ENCODE data around the gene RXRG.
A peak's percentile ranks its signal among the peaks of the same experiment; 100 is the strongest.

RXRG gene

DNA sequence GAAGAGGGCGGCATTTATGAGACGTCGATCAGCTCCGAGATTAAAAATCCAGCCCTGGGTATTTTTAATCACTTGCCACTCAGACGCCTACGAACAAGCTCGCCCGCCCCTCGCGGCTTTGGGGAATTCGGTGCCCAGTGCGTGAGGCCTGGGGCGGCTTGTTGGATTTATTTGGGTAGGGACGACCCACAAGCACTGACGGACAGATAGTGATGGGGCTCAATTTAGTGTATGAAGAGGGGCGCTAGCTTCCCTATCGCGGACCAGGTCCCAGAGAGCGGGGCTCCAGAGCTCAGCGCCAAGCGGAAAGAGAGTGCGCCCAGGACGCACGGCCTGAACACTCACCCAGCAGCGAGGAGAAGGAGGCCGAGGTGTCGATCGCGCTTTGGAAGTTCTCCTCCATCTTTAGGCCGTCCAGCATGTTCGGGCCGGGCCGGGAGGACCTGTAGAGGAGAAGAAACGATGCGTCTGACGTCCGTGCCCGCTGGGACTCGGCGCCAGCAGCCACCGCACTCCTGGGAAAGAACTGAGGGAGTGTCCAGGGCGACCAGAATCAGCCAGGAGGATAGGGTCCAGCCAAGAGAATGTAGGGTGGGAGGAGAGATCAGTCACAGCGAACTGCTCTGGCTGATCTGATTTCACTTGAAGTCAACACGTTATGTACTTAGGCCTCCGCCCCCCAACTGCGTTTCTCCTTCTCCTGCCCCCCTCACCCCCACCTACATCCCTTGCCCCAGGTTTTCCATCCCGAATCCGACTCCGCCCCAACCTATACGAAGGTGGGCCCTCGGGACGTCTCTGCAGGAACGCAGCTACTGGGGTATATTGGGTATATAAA is 89.6 kb downstream of the RXRG start:
- H3K27ac ChIP-seq (ENCODE audit: insufficient read depth, low read depth, low read length, poor library complexity, severe bottlenecking) = no peak overlapping the region
- no peaks in the 10 kb centered on the region for H3K9me3 ChIP-seq (ENCODE audit: control insufficient read depth, low read length)
- peaks cover 87% of the 10 kb centered on the region for H3K27me3 ChIP-seq (ENCODE audit: control insufficient read depth, insufficient read depth, low read length, poor library complexity, severe bottlenecking)
- H3K4me3 ChIP-seq (ENCODE audit: insufficient read depth, low read depth, low read length) = peak overlapping the region; percentile 62
- H3K36me3 ChIP-seq (ENCODE audit: control insufficient read depth, insufficient read depth, low read length) = no peaks in the 10 kb centered on the region
- 1% methylated on average over 53 of the region's 53 CpGs for WGBS, 2 experiments
- H3K4me1 ChIP-seq (ENCODE audit: control insufficient read depth, insufficient read depth, low read length) = peaks cover 15% of the 10 kb centered on the region

GRCh38 chr1:165354739-165355138 is 90.2 kb downstream of the RXRG start:
- peaks cover 15% of the 10 kb centered on the region for H3K4me1 ChIP-seq (ENCODE audit: control insufficient read depth, insufficient read depth, low read length)
- H3K36me3 ChIP-seq (ENCODE audit: control insufficient read depth, insufficient read depth, low read length) = no peaks in the 10 kb centered on the region
- peaks cover 87% of the 10 kb centered on the region for H3K27me3 ChIP-seq (ENCODE audit: control insufficient read depth, insufficient read depth, low read length, poor library complexity, severe bottlenecking)
- no peak overlapping the region for H3K27ac ChIP-seq (ENCODE audit: insufficient read depth, low read depth, low read length, poor library complexity, severe bottlenecking)
- no peaks in the 10 kb centered on the region for H3K9me3 ChIP-seq (ENCODE audit: control insufficient read depth, low read length)
- WGBS, 2 experiments = 0 to 1% methylated on average over 22 of the region's 22 CpGs
- peak overlapping the region; percentile 62 for H3K4me3 ChIP-seq (ENCODE audit: insufficient read depth, low read depth, low read length)

- Histone ChIP-seq H3K4me3 (ENCODE audit: insufficient read depth, low read depth, low read length) (peak overlapping the region; percentile 62), H3K36me3 (ENCODE audit: control insufficient read depth, insufficient read depth, low read length) (no peaks in the 10 kb centered on the region), H3K27ac (ENCODE audit: insufficient read depth, low read depth, low read length, poor library complexity, severe bottlenecking) (no peak overlapping the region), H3K4me1 (ENCODE audit: control insufficient read depth, insufficient read depth, low read length) (peaks cover 22% of the 10 kb centered on the region), H3K9me3 (ENCODE audit: control insufficient read depth, low read length) (no peaks in the 10 kb centered on the region), H3K27me3 (ENCODE audit: control insufficient read depth, insufficient read depth, low read length, poor library complexity, severe bottlenecking) (peaks cover 82% of the 10 kb centered on the region)
- 1 to 2% methylated on average over 50 of the region's 52 CpGs for WGBS, 2 experiments
These were observed 90.9 kb downstream of the RXRG start for GRCh38 chr1:165353731-165354671.

DNA sequence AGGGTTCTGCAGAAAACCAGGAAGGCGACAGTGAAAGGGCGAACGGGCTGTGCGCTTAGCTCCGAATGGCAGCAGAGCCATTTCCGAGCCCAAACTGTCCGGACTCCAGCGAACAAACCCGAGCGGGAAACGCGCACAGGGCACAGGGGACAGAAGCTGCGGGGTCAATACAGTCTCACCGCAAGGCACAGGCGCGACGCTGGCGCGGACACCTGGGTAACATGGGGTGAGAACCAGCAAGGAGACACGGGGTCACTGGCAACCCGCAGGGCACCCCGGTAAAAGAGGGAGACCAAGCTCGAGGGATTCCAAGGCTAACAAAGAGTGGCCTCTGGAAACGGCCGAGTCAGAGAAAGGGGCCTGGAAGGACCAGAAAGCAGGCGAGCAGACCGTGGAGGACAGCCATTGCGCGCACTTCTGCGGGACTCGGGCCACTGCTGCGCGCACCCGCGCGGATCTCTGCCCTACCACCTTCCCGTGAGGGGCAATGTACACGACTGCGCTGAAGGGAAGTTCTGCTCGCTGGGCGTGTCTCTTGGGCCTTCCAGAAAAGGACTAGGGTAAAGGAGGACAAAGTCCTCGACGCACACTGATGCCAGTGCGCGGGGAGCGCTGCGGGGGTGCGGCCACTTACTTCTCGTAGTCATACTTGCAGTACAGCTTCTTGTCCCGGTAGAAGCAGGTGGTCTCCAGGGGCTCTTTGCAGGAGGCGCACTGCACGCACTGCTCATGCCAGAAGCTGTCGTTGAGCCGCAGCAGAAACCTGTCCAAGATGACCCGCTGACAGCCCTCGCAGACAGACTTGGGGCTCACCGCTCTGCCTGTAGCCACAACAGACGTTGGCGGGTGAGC is 92.3 kb downstream of the RXRG start:
- peaks cover 69% of the 10 kb centered on the region for H3K27me3 ChIP-seq (ENCODE audit: control insufficient read depth, insufficient read depth, low read length, poor library complexity, severe bottlenecking)
- WGBS, 2 experiments = 2% methylated on average over 59 of the region's 59 CpGs
- no peak overlapping the region for H3K27ac ChIP-seq (ENCODE audit: insufficient read depth, low read depth, low read length, poor library complexity, severe bottlenecking)
- no peaks in the 10 kb centered on the region for H3K9me3 ChIP-seq (ENCODE audit: control insufficient read depth, low read length)
- peak overlapping the region; percentile 62 for H3K4me3 ChIP-seq (ENCODE audit: insufficient read depth, low read depth, low read length)
- H3K36me3 ChIP-seq (ENCODE audit: control insufficient read depth, insufficient read depth, low read length) = no peaks in the 10 kb centered on the region
- H3K4me1 ChIP-seq (ENCODE audit: control insufficient read depth, insufficient read depth, low read length) = peaks cover 23% of the 10 kb centered on the region

DNA sequence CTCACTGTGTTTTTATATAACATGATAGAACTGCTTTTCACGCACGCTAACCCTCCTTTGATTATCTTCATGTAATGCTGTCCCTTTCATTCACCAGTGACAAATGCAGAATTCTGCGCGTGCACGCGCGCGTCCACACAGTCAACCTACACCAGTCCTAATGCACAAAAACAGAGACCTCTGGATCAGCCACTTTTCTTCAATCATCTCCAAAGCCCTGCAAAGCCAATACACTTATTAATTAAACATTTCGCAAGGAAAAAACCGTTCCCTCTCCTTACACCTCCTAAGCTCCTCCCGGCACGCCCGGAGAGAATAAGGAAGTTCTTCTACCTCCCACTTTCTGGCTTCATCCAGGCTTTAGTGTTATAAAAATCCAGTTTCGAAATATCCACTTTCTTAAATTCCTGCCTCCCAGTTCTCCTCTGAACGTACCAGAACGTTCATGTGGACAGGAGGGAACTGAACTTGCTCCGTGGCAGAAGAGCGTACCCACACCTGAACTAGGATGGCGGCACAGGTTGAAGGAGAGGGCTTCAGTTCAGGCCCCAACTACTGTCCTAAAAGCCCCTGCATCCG is 93.0 kb downstream of the RXRG start:
- WGBS, 2 experiments = 5 to 7% methylated on average over 20 of the region's 20 CpGs

More for the DNA sequence above, 93.0 kb downstream of the RXRG start:
- Histone ChIP-seq H3K4me3 (ENCODE audit: insufficient read depth, low read depth, low read length) (peak overlapping the region; percentile 62), H3K9me3 (ENCODE audit: control insufficient read depth, low read length) (no peaks in the 10 kb centered on the region), H3K27me3 (ENCODE audit: control insufficient read depth, insufficient read depth, low read length, poor library complexity, severe bottlenecking) (peaks cover 62% of the 10 kb centered on the region), H3K36me3 (ENCODE audit: control insufficient read depth, insufficient read depth, low read length) (no peaks in the 10 kb centered on the region), H3K27ac (ENCODE audit: insufficient read depth, low read depth, low read length, poor library complexity, severe bottlenecking) (no peak overlapping the region), H3K4me1 (ENCODE audit: control insufficient read depth, insufficient read depth, low read length) (peaks cover 27% of the 10 kb centered on the region)
